ENCODE data around the gene RAB8A. TPM values are rescaled to one million over a fixed set of nuclear protein-coding genes. Genes with fewer than 3 reads are reported as not detected.
A peak's percentile ranks its signal among the peaks of the same experiment; 100 is the strongest.

The RAB8A gene
- total and polyA plus RNA-seq, 9 of the 15 experiments (the other 6 are each of a cell fraction or from before 2014, with no cell fraction given) = 11.2 to 102 (median 53.2) TPM

DNA sequence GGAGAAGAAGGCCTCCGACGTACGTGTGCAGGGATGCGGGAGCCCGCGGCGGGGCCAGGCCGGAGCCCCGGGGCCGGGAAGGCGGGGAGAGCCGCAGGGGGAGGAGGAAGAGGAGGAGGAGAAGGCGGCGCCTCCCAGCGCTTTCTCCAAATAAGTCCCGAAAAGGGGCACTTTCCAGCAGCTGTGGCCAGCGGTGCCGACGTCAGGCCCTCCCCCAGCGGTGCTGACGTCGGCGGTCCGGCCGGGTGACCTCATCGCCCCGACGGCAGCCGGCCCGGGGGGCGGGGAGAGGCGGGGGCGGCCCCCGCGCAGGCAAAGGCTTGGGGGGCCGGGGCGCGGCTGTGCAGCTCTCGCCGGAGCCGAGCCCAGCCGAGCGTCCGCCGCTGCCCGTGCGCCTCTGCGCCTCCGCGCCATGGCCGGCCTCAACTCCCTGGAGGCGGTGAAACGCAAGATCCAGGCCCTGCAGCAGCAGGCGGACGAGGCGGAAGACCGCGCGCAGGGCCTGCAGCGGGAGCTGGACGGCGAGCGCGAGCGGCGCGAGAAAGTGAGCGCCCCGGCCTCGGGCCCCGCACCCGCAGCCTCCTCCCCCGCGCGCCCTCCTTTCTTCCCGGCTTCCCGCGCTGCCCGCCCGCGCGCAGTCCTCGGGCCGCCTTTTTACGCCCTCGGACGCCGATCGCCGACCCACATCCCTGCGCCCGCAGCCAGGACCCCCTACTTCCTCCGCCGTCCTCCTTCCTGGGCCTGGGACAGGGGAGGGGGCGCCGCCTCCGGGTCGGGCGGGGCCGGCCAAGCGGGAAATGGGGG, 35.3 kb upstream of the RAB8A start, which contains the start of gene TPM4 (continued):
- TF ChIP-seq GATAD2B (IDR thresholded peaks at IDR 0.05; ENCODE audit: borderline replicate concordance) (peak; percentile 62; the same call in 1 of the 2 replicates), THAP12 (CRISPR knock-in tag; IDR thresholded peaks at IDR 0.05) (peak; percentile 55; the same call in 1 of the 2 replicates), PTTG1 (tag; IDR thresholded peaks at IDR 0.05; ENCODE audit: low read depth) (no peak), CTBP1 (IDR thresholded peaks at IDR 0.05; ENCODE audit: borderline replicate concordance) (peak; percentile 73; the same call in 1 of the 2 replicates), SAP30 (IDR thresholded peaks at IDR 0.05; ENCODE audit: borderline replicate concordance, insufficient read depth, low read depth, low read length, poor library complexity, severe bottlenecking) (peak; percentile 51), ILF3 (IDR thresholded peaks at IDR 0.05; ENCODE audit: borderline replicate concordance) (peak; percentile 9; the same call in 1 of the 2 replicates), MAFK (IDR thresholded peaks at IDR 0.05; ENCODE audit: low read length) (peak; percentile 39; the same call in 1 of the 2 replicates), NFRKB (IDR thresholded peaks at IDR 0.05; ENCODE audit: low read depth) (no peak), NRF1 (conservative IDR thresholded peaks at IDR 0.05 in 1 of 2, IDR thresholded peaks at IDR 0.05 in 1 of 2) (peak; percentile 74 to 79; a peak in 3 of 4 replicates), KDM4B (IDR thresholded peaks at IDR 0.05; ENCODE audit: borderline replicate concordance in 2 of 2, low read depth in 1 of 2) (no peak), RB1 (IDR thresholded peaks at IDR 0.05; ENCODE audit: low read depth) (peak; percentile 66; the same call in 1 of the 2 replicates), CHD1 (IDR thresholded peaks at IDR 0.05; ENCODE audit: low read length) (peak; percentile 92)
- TF ChIP-seq, protein P1, sequence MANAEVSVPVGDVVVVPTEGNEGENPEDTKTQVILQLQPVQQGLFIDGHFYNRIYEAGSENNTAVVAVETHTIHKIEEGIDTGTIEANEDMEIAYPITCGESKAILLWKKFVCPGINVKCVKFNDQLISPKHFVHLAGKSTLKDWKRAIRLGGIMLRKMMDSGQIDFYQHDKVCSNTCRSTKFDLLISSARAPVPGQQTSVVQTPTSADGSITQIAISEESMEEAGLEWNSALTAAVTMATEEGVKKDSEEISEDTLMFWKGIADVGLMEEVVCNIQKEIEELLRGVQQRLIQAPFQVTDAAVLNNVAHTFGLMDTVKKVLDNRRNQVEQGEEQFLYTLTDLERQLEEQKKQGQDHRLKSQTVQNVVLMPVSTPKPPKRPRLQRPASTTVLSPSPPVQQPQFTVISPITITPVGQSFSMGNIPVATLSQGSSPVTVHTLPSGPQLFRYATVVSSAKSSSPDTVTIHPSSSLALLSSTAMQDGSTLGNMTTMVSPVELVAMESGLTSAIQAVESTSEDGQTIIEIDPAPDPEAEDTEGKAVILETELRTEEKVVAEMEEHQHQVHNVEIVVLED (CRISPR knock-in tag; IDR thresholded peaks at IDR 0.05) = peak; percentile 61
- TF ChIP-seq, protein P2, sequence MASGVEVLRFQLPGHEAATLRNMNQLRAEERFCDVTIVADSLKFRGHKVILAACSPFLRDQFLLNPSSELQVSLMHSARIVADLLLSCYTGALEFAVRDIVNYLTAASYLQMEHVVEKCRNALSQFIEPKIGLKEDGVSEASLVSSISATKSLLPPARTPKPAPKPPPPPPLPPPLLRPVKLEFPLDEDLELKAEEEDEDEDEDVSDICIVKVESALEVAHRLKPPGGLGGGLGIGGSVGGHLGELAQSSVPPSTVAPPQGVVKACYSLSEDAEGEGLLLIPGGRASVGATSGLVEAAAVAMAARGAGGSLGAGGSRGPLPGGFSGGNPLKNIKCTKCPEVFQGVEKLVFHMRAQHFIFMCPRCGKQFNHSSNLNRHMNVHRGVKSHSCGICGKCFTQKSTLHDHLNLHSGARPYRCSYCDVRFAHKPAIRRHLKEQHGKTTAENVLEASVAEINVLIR (CRISPR knock-in tag; IDR thresholded peaks at IDR 0.05) = peak; percentile 86
- TF ChIP-seq, protein P3, sequence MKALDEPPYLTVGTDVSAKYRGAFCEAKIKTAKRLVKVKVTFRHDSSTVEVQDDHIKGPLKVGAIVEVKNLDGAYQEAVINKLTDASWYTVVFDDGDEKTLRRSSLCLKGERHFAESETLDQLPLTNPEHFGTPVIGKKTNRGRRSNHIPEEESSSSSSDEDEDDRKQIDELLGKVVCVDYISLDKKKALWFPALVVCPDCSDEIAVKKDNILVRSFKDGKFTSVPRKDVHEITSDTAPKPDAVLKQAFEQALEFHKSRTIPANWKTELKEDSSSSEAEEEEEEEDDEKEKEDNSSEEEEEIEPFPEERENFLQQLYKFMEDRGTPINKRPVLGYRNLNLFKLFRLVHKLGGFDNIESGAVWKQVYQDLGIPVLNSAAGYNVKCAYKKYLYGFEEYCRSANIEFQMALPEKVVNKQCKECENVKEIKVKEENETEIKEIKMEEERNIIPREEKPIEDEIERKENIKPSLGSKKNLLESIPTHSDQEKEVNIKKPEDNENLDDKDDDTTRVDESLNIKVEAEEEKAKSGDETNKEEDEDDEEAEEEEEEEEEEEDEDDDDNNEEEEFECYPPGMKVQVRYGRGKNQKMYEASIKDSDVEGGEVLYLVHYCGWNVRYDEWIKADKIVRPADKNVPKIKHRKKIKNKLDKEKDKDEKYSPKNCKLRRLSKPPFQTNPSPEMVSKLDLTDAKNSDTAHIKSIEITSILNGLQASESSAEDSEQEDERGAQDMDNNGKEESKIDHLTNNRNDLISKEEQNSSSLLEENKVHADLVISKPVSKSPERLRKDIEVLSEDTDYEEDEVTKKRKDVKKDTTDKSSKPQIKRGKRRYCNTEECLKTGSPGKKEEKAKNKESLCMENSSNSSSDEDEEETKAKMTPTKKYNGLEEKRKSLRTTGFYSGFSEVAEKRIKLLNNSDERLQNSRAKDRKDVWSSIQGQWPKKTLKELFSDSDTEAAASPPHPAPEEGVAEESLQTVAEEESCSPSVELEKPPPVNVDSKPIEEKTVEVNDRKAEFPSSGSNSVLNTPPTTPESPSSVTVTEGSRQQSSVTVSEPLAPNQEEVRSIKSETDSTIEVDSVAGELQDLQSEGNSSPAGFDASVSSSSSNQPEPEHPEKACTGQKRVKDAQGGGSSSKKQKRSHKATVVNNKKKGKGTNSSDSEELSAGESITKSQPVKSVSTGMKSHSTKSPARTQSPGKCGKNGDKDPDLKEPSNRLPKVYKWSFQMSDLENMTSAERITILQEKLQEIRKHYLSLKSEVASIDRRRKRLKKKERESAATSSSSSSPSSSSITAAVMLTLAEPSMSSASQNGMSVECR (CRISPR knock-in tag; IDR thresholded peaks at IDR 0.05) = peak; percentile 54
